Measurements from ENCODE around the gene DDX59.

GRCh38 chr1:200646515-200646914 is 23.2 kb downstream of the DDX59 start:
- TF ChIP-seq MXI1 (IDR thresholded peaks at IDR 0.05; ENCODE audit: low read depth, low read length), result no peak
- no peak for TF ChIP-seq ATF3 (IDR thresholded peaks at IDR 0.05; ENCODE audit: borderline replicate concordance, extremely low read depth, low read depth, low read length)
- TF ChIP-seq, protein P1, sequence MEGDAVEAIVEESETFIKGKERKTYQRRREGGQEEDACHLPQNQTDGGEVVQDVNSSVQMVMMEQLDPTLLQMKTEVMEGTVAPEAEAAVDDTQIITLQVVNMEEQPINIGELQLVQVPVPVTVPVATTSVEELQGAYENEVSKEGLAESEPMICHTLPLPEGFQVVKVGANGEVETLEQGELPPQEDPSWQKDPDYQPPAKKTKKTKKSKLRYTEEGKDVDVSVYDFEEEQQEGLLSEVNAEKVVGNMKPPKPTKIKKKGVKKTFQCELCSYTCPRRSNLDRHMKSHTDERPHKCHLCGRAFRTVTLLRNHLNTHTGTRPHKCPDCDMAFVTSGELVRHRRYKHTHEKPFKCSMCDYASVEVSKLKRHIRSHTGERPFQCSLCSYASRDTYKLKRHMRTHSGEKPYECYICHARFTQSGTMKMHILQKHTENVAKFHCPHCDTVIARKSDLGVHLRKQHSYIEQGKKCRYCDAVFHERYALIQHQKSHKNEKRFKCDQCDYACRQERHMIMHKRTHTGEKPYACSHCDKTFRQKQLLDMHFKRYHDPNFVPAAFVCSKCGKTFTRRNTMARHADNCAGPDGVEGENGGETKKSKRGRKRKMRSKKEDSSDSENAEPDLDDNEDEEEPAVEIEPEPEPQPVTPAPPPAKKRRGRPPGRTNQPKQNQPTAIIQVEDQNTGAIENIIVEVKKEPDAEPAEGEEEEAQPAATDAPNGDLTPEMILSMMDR (IDR thresholded peaks at IDR 0.05 in 2 of 3, conservative IDR thresholded peaks at IDR 0.05 in 1 of 3; ENCODE audit: control insufficient read depth in 2 of 3, extremely low read depth in 1 of 3, insufficient read depth in 1 of 3, low read depth in 3 of 3, low read length in 3 of 3), result no peak
- 0 out of 2 replicates have a peak, but pooled peaks have one; percentile 20 for TF ChIP-seq CREB1 (IDR thresholded peaks at IDR 0.05; ENCODE audit: low read depth)
- TF ChIP-seq TCF12 (IDR thresholded peaks at IDR 0.05; ENCODE audit: low read depth, low read length), result no peak
- TF ChIP-seq MEF2A (IDR thresholded peaks at IDR 0.05; ENCODE audit: insufficient read depth, low read depth, low read length), result peak; percentile 77; the same call in 1 of the 2 replicates
- TF ChIP-seq EP300 (IDR thresholded peaks at IDR 0.05; ENCODE audit: borderline replicate concordance in 1 of 2, control insufficient read depth in 1 of 2, low read depth in 2 of 2, low read length in 2 of 2), result no peak
- no peak for TF ChIP-seq TAF1 (IDR thresholded peaks at IDR 0.05; ENCODE audit: borderline replicate concordance, low read depth, low read length)
- no peak for TF ChIP-seq BRCA1 (IDR thresholded peaks at IDR 0.05; ENCODE audit: low read depth, low read length)
- no peak for TF ChIP-seq USF1 (IDR thresholded peaks at IDR 0.05; ENCODE audit: borderline replicate concordance, extremely low read length, insufficient read depth, low read depth, low read length)
- peak in 1 of 2 experiments; percentile 20; a peak in 1 of 4 replicates for TF ChIP-seq ETV6 (conservative IDR thresholded peaks at IDR 0.05 in 1 of 2, IDR thresholded peaks at IDR 0.05 in 1 of 2; ENCODE audit: borderline replicate concordance in 1 of 2, low read depth in 1 of 2)
- no peak for TF ChIP-seq IRF5 (IDR thresholded peaks at IDR 0.05; ENCODE audit: borderline replicate concordance)
- TF ChIP-seq, protein P2, sequence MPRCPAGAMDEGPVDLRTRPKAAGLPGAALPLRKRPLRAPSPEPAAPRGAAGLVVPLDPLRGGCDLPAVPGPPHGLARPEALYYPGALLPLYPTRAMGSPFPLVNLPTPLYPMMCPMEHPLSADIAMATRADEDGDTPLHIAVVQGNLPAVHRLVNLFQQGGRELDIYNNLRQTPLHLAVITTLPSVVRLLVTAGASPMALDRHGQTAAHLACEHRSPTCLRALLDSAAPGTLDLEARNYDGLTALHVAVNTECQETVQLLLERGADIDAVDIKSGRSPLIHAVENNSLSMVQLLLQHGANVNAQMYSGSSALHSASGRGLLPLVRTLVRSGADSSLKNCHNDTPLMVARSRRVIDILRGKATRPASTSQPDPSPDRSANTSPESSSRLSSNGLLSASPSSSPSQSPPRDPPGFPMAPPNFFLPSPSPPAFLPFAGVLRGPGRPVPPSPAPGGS (IDR thresholded peaks at IDR 0.05; ENCODE audit: borderline replicate concordance, insufficient read depth, low read depth, low read length, poor library complexity, severe bottlenecking), result no peak

Data from GM12878 (cell line).